IMR-90 (cell line): ENCODE results near the gene CEP170. TPM values are rescaled to one million over a fixed set of nuclear protein-coding genes. Genes with fewer than 3 reads are reported as not detected.

ENCODE experiments used
- ATAC-seq: fragments of 200-7000 bp; cut with Tn5 transposase; 2 replicates; pipeline ENCODE4 v1.9.1; 2020; ENCODE audit warnings: low read depth, mild to moderate bottlenecking, moderate library complexity
- BruUV-seq: library from RNA; stranded (reverse); fragments of 400-500 nt; replicated peaks from 2 replicates; lab custom pipeline; 2021; lab: Mats Ljungman, UMichigan
- CTCF ChIA-PET: fragments of 300-600 bp; formaldehyde crosslinking; extraction: SDS; loops from one replicate; lab custom pipeline; 2021; ENCODE audit warnings: antibody characterized with exemption; lab: Yijun Ruan, JAX
- POLR2A ChIA-PET: fragments of 300-600 bp; sonication (Branson Sonifier 250); formaldehyde crosslinking; loops from one replicate; lab custom pipeline; 2022; ENCODE audit warnings: antibody characterized with exemption; ENCODE audit not compliant: unreplicated experiment; lab: Charles Lee
- DNase-seq: peaks from one replicate; pipeline ENCODE4 v3.0.0; 2013
- H2AFZ ChIP-seq: replicated peaks from 2 replicates; pipeline ENCODE3; 2013; ENCODE audit warnings: low read length, mild to moderate bottlenecking; ENCODE audit not compliant: poor library complexity
- H2AK5ac ChIP-seq: 2 replicates; pipeline ENCODE4 v1.6.1; 2013; ENCODE audit warnings: low read depth, low read length, inconsistent platforms
- H2AK9ac ChIP-seq: replicated peaks from 2 replicates; pipeline ENCODE3; 2013; ENCODE audit warnings: mild to moderate bottlenecking, low read depth, low read length, moderate library complexity; ENCODE audit not compliant: poor library complexity
- H2BK120ac ChIP-seq: 2 replicates; pipeline ENCODE4 v1.6.1; 2013; ENCODE audit warnings: low read depth, low read length, inconsistent platforms
- H2BK15ac ChIP-seq: 3 replicates; pipeline ENCODE4 v1.6.1; 2013; ENCODE audit warnings: low read depth, low read length, inconsistent platforms
- H2BK20ac ChIP-seq: 2 replicates; pipeline ENCODE4 v1.6.1; 2013; ENCODE audit warnings: low read depth, mild to moderate bottlenecking, inconsistent platforms, low read length, moderate library complexity
- H2BK5ac ChIP-seq: 2 replicates; pipeline ENCODE4 v1.6.1; 2013; ENCODE audit warnings: mild to moderate bottlenecking, low read depth, low read length, inconsistent platforms; ENCODE audit not compliant: poor library complexity, severe bottlenecking
- H3K14ac ChIP-seq: replicated peaks from 2 replicates; pipeline ENCODE4 v1.6.1; 2013; ENCODE audit warnings: low read depth, low read length, inconsistent platforms
- H3K18ac ChIP-seq: 2 replicates; pipeline ENCODE4 v1.6.1; 2013; ENCODE audit warnings: low read depth, low read length, control low read depth
- H3K23ac ChIP-seq: 2 replicates; pipeline ENCODE4 v1.6.1; 2013; ENCODE audit warnings: low read depth, low read length, inconsistent platforms
- H3K27ac ChIP-seq: 2 replicates; pipeline ENCODE4 v1.5.1; 2013; ENCODE audit warnings: mild to moderate bottlenecking, control low read depth, low read length; ENCODE audit not compliant: insufficient read depth
- H3K27me3 ChIP-seq: 2 replicates; pipeline ENCODE4 v1.6.1; 2013; ENCODE audit warnings: low read length; ENCODE audit not compliant: control insufficient read depth, insufficient read depth
- H3K36me3 ChIP-seq: 2 replicates; pipeline ENCODE4 v1.6.1; 2013; ENCODE audit warnings: low read length, mixed read lengths; ENCODE audit not compliant: control insufficient read depth, insufficient read depth
- H3K4ac ChIP-seq: 2 replicates; pipeline ENCODE4 v1.6.1; 2013; ENCODE audit warnings: low read depth, low read length, inconsistent platforms
- H3K4me1 ChIP-seq: 2 replicates; pipeline ENCODE4 v1.6.1; 2013; ENCODE audit warnings: low read length, mixed read lengths; ENCODE audit not compliant: control insufficient read depth, insufficient read depth
- H3K4me2 ChIP-seq: 2 replicates; pipeline ENCODE4 v1.6.1; 2013; ENCODE audit warnings: low read depth, mild to moderate bottlenecking, control low read depth, low read length, moderate library complexity
- H3K4me3 ChIP-seq: 2 replicates; pipeline ENCODE4 v1.5.1; 2013; ENCODE audit warnings: low read depth, mild to moderate bottlenecking, control low read depth, low read length, moderate library complexity; ENCODE audit not compliant: insufficient read depth
- H3K56ac ChIP-seq: 2 replicates; pipeline ENCODE4 v1.6.1; 2013; ENCODE audit warnings: low read length, inconsistent platforms; ENCODE audit not compliant: insufficient read depth; ENCODE audit errors: extremely low read depth
- H3K79me1 ChIP-seq, 2 experiments: 2 replicates each; pipeline ENCODE4 v1.6.1; 2013; ENCODE audit warnings: low read length in 2 of 2, inconsistent platforms in 1 of 2, low read depth in 1 of 2
- H3K9ac ChIP-seq: 2 replicates; pipeline ENCODE4 v1.6.1; 2013; ENCODE audit warnings: low read depth, low read length, control low read depth
- H3K9me1 ChIP-seq: 2 replicates; pipeline ENCODE4 v1.6.1; 2013; ENCODE audit warnings: low read length, inconsistent platforms; ENCODE audit not compliant: insufficient read depth
- H3K9me3 ChIP-seq: 2 replicates; pipeline ENCODE4 v1.6.1; 2013; ENCODE audit warnings: low read length; ENCODE audit not compliant: control insufficient read depth, insufficient read depth
- H4K20me1 ChIP-seq: 2 replicates; pipeline ENCODE4 v1.6.1; 2013; ENCODE audit warnings: low read length, inconsistent platforms; ENCODE audit not compliant: insufficient read depth
- H4K5ac ChIP-seq: 2 replicates; pipeline ENCODE4 v1.6.1; 2013; ENCODE audit warnings: mild to moderate bottlenecking, low read depth, low read length, control low read depth
- H4K8ac ChIP-seq, 2 experiments: 2 replicates each; pipeline ENCODE4 v1.6.1; 2013; ENCODE audit warnings: low read depth in 2 of 2, low read length in 2 of 2, control low read depth in 1 of 2, inconsistent platforms in 1 of 2
- H4K91ac ChIP-seq: 2 replicates; pipeline ENCODE4 v1.6.1; 2013; ENCODE audit warnings: low read depth, low read length, inconsistent platforms; ENCODE audit not compliant: insufficient read depth
- BHLHE40 ChIP-seq: fragments of 150-350 bp; IDR thresholded peaks from 2 replicates; pipeline ENCODE4 v1.6.1; 2016; ENCODE audit warnings: mild to moderate bottlenecking, low read depth, low read length
- FOS ChIP-seq: fragments of 150-350 bp; IDR thresholded peaks from 2 replicates; pipeline ENCODE4 v1.6.1; 2016; ENCODE audit warnings: low read depth, low read length
- MAZ ChIP-seq: IDR thresholded peaks from 2 replicates; pipeline ENCODE4 v1.6.1; 2012; ENCODE audit warnings: low read depth, mild to moderate bottlenecking, low read length, improper control_type of control experiment, moderate library complexity, borderline replicate concordance
- MXI1 ChIP-seq: IDR thresholded peaks from 2 replicates; pipeline ENCODE4 v1.6.1; 2012; ENCODE audit warnings: low read depth, mild to moderate bottlenecking, low read length, moderate library complexity, borderline replicate concordance
- NFE2L2 ChIP-seq: fragments of 150-350 bp; IDR thresholded peaks from 2 replicates; pipeline ENCODE4 v1.6.1; 2016; ENCODE audit warnings: low read depth, mild to moderate bottlenecking, low read length
- RAD21 ChIP-seq: IDR thresholded peaks from 2 replicates; pipeline ENCODE4 v1.6.1; 2012; ENCODE audit warnings: low read length, improper control_type of control experiment
- RCOR1 ChIP-seq: IDR thresholded peaks from 2 replicates; pipeline ENCODE4 v1.6.1; 2012; ENCODE audit warnings: mild to moderate bottlenecking, low read length, improper control_type of control experiment; ENCODE audit not compliant: insufficient replicate concordance
- SMC3 ChIP-seq: fragments of 150-350 bp; IDR thresholded peaks from 2 replicates; pipeline ENCODE4 v1.6.1; 2016; ENCODE audit warnings: low read depth, mild to moderate bottlenecking, antibody characterized with exemption, low read length, moderate library complexity
- USF2 ChIP-seq: fragments of 150-350 bp; IDR thresholded peaks from 2 replicates; pipeline ENCODE4 v1.6.1; 2017; ENCODE audit warnings: mild to moderate bottlenecking, antibody characterized with exemption, low read length, low read depth
- WGBS, 2 experiments: methylation state at CpG; one replicate each; pipeline versions ENCODE4 v1.1.5 to v1.1.7; 2013; ENCODE audit warnings: missing lambda C conversion rate in 2 of 2; ENCODE audit not compliant: insufficient read length in 1 of 2; ENCODE audit errors: extremely low coverage in 2 of 2; 5-methylcytosine and 5-hydroxymethylcytosine counted together
- dilution Hi-C: fragments of 300-500 bp; cut with HindIII; formaldehyde crosslinking; loops from one replicate; pipeline ENCODE4 v1.14.3; 2018; ENCODE audit warnings: low sequenced_read_pairs; ENCODE audit not compliant: unreplicated experiment
- in situ Hi-C: fragments of 300-500 bp; cut with MboI; formaldehyde crosslinking; loops from 3 replicates; pipeline ENCODE4 v1.14.3; 2019; ENCODE audit warnings: low sequenced_read_pairs, inconsistent platforms, mixed read lengths
- intact Hi-C: fragments of 100-400 bp; cut with micrococcal nuclease; formaldehyde crosslinking; loops from 2 replicates; pipeline ENCODE4 v1.10.0; 2022
- polyA plus RNA-seq, 3 experiments: library from polyadenylated mRNA; depleted of rRNA; stranded (reverse); fragments of >200 nt; gene quantifications; 2 replicates each; pipeline ENCODE4 v1.2.3, GENCODE V29; 2012; ENCODE audit warnings: low replicate concordance in 1 of 3
- total RNA-seq: library from RNA; depleted of rRNA; stranded (reverse); fragments of >200 nt; gene quantifications from 2 replicates; pipeline ENCODE4 v1.2.3, GENCODE V29; 2012
- TF ChIP-seq, protein P1 (sequence below): fragments of 150-350 bp; IDR thresholded peaks from 2 replicates; pipeline ENCODE4 v1.6.1; 2016; ENCODE audit warnings: low read depth, mild to moderate bottlenecking, low read length, moderate library complexity, borderline replicate concordance

CEP170 gene
- total and polyA plus RNA-seq, 2 of the 4 experiments (the other 2 are of a cell fraction), result 65.8 to 151 TPM

- Histone ChIP-seq H3K4me2 (no peak overlapping the region; the same call in 1 of the 2 replicates), H3K27me3 (no peaks in the 10 kb centered on the region), H2AK9ac (no peak overlapping the region), H3K79me1 (peaks cover 18 to 27% of the 10 kb centered on the region in 2 experiments), H2BK120ac (no peak overlapping the region), H4K91ac (no peak overlapping the region), H4K5ac (no peak overlapping the region), H3K9me1 (peaks cover 8% of the 10 kb centered on the region), H2BK15ac (no peak overlapping the region), H3K4me3 (no peak overlapping the region), H3K36me3 (peaks cover 11% of the 10 kb centered on the region), H3K9ac (no peak overlapping the region), H3K56ac (no peak overlapping the region), H3K18ac (no peak overlapping the region), H3K23ac (peak overlapping the region; percentile 59; the same call in 1 of the 2 replicates), H2BK5ac (peak overlapping the region; percentile 24), H3K27ac (peak overlapping the region; percentile 37; the same call in 1 of the 2 replicates), H3K9me3 (no peaks in the 10 kb centered on the region), H3K14ac (no peak overlapping the region), H4K20me1 (no peaks in the 10 kb centered on the region), H2BK20ac (no peak overlapping the region), H2AFZ (no peak overlapping the region), H2AK5ac (0 out of 2 replicates have a peak overlapping the region, but pooled peaks have one; percentile 17), H4K8ac (peak overlapping the region in 1 of 2 experiments; percentile 46; a peak in 1 of 4 replicates), H3K4me1 (peaks cover 16% of the 10 kb centered on the region), H3K4ac (no peak overlapping the region; the same call in 1 of the 2 replicates)
- in situ Hi-C loops, result no loop called here
- ATAC-seq (no peak), DNase-seq (no peak)
- POLR2A ChIA-PET, result no interaction called here
- dilution Hi-C loops, result no loop called here
- BruUV-seq, result no TSS peak
- intact Hi-C loops, result no loop called here
- no CpG with 5 or more reads among the region's 3 CpGs for WGBS, 2 experiments
- CTCF ChIA-PET, result no interaction called here
- no peak for TF ChIP-seq FOS
- no peak for TF ChIP-seq RAD21
- TF ChIP-seq, protein P1, sequence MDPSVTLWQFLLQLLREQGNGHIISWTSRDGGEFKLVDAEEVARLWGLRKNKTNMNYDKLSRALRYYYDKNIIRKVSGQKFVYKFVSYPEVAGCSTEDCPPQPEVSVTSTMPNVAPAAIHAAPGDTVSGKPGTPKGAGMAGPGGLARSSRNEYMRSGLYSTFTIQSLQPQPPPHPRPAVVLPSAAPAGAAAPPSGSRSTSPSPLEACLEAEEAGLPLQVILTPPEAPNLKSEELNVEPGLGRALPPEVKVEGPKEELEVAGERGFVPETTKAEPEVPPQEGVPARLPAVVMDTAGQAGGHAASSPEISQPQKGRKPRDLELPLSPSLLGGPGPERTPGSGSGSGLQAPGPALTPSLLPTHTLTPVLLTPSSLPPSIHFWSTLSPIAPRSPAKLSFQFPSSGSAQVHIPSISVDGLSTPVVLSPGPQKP, result no peak
- no peak for TF ChIP-seq BHLHE40
- TF ChIP-seq MXI1, result no peak
- no peak for TF ChIP-seq RCOR1
- no peak for TF ChIP-seq SMC3
- TF ChIP-seq NFE2L2, result no peak
- TF ChIP-seq MAZ, result no peak
- no peak for TF ChIP-seq USF2
Observed at GRCh38 chr1:243273506-243273905, 18.4 kb upstream of the CEP170 start.
